Measurements from ENCODE around the gene TAS1R3. TPM values are rescaled to one million over a fixed set of nuclear protein-coding genes. Genes with fewer than 3 reads are reported as not detected.

Gene TAS1R3
- total RNA-seq, 3 donors from 2014 or later, result 0.57 to 1.1 (median 0.96) TPM

DNA sequence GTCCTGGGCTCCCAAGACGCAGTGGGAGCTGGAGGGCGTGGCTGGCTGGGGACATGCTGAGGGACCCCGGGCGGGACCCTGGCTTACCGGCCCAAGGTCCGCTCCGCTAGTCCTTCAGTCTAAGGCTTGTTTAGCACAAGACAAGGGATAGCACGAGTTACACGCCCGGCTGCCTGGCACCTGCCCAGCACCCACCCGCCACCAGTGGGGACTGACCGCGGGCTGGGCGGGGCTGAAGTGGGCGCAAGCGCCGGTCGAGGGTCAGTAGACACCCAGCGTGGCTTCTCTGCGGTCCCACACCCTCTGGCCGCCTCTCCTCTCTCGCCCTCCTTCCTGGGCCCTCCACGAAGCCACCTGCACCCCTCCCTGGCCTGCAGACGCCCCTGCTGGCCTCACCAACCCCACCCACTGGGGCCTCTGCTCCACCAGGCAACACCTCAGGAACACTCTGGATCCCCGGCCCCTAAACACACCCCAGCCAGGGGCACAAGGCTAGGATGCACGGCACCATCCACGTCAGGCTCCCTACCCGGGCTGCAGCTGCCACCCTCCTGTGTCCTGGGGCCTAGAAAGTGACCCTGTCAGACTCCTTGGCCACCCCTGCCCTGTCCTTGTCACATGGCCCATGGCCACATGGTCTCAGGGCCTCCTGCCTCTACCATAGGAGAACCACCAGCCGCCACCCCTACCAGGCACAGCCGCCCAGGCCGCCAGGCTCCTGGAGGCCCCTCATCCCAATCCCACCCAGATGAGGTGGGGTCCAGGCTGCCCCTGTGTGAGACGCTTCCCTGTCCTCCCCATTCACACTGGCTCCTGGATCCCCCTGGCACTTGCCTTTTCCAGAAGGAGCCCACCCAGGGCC, 6.1 kb downstream of the TAS1R3 start:
- intact Hi-C loops (cut with DNase I, micrococcal nuclease), result no loop called here
- TF ChIP-seq, protein P1, sequence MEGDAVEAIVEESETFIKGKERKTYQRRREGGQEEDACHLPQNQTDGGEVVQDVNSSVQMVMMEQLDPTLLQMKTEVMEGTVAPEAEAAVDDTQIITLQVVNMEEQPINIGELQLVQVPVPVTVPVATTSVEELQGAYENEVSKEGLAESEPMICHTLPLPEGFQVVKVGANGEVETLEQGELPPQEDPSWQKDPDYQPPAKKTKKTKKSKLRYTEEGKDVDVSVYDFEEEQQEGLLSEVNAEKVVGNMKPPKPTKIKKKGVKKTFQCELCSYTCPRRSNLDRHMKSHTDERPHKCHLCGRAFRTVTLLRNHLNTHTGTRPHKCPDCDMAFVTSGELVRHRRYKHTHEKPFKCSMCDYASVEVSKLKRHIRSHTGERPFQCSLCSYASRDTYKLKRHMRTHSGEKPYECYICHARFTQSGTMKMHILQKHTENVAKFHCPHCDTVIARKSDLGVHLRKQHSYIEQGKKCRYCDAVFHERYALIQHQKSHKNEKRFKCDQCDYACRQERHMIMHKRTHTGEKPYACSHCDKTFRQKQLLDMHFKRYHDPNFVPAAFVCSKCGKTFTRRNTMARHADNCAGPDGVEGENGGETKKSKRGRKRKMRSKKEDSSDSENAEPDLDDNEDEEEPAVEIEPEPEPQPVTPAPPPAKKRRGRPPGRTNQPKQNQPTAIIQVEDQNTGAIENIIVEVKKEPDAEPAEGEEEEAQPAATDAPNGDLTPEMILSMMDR (IDR thresholded peaks at IDR 0.05), result no peak
- ATAC-seq, result no peak
- no peak overlapping the region for H3K4me3 ChIP-seq
- DNase-seq, result no peak
- no peaks in the 10 kb centered on the region for H3K9me3 ChIP-seq
- H3K36me3 ChIP-seq (ENCODE audit: low read depth), result no peaks in the 10 kb centered on the region
- peaks cover 12% of the 10 kb centered on the region for H3K4me1 ChIP-seq (ENCODE audit: low read depth)

DNA sequence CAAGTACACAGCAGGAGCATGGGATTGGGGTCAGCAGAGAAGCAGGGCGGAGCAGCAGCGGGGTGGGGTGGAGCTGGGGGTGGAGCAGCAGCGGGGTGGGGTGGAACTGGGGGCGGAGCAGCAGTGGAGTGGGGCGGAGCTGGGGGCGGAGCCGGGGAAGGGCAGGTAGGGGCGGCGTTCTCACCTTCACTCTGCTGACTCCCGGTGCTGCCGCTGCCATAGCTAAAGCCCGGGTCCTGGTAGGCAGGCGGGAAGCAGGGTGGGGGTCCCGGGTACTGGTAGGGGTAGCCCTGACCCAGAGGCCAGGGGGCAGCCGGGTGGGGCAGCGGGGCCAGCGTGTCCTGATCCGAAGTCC, 6.7 kb downstream of the TAS1R3 start:
- intact Hi-C loops (cut with DNase I, micrococcal nuclease), result no loop called here
- Histone ChIP-seq H3K4me1 (ENCODE audit: low read depth) (peaks cover 7% of the 10 kb centered on the region), H3K36me3 (ENCODE audit: low read depth) (no peaks in the 10 kb centered on the region), H3K4me3 (no peak overlapping the region), H3K9me3 (no peaks in the 10 kb centered on the region)
- peak in 2 of 3 donors; percentile 75 to 83 for DNase-seq
- peak; percentile 85 for ATAC-seq
- TF ChIP-seq, protein P1 (IDR thresholded peaks at IDR 0.05), result no peak

DNA sequence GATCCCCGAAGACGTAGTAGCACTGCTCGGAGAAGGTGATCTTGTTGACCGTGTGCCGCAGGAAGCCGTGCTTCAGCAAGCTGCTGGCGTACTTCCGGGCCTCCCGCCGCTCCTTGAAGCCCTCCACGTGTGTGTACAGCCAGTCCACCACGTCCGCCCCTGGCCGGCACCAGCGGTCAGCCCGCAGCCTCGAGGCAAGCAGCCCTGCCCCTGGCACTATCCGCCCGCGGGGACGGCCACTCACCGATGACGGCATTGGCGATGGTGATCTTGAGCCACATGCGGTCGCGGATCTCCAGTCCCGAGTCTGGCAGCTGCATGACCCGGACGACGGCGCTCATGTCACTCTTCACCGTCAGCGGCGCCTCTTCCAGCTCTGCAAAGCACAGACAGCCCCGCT, 7.2 kb downstream of the TAS1R3 start:
- intact Hi-C loops (cut with DNase I, micrococcal nuclease), result no loop called here
- H3K36me3 ChIP-seq (ENCODE audit: low read depth), result no peaks in the 10 kb centered on the region
- TF ChIP-seq, protein P1 (IDR thresholded peaks at IDR 0.05), result no peak
- DNase-seq (no peak), ATAC-seq (no peak)
- H3K4me1 ChIP-seq (ENCODE audit: low read depth), result peaks cover 2% of the 10 kb centered on the region
- H3K4me3 ChIP-seq, result no peak overlapping the region
- no peaks in the 10 kb centered on the region for H3K9me3 ChIP-seq

DNA sequence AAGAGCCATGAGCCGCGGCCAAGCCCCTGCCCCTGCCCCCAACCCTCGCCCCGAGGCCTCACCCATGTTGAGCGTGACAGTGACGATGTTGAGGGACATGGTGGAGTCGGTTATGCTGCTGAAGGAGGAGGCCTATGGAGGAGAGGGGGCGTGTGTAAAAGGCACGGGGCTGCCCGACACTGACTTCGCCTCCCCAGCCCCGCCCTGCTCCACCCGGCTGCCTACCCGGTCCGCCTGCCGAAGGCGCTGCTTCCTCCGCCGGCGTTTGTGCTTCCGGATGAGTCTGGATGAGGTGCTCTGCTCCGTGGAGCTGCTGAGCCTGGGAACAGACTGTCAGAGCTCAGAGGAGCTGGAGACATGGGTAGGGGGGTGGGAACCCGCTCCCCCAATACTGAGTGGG, 9.1 kb downstream of the TAS1R3 start:
- H3K4me1 ChIP-seq (ENCODE audit: low read depth), result peaks cover under 1% of the 10 kb centered on the region
- DNase-seq, result no peak
- H3K36me3 ChIP-seq (ENCODE audit: low read depth), result no peaks in the 10 kb centered on the region
- intact Hi-C loops (cut with DNase I, micrococcal nuclease), result no loop called here
- no peak overlapping the region for H3K4me3 ChIP-seq
- TF ChIP-seq, protein P1 (IDR thresholded peaks at IDR 0.05), result no peak
- no peaks in the 10 kb centered on the region for H3K9me3 ChIP-seq
- no peak for ATAC-seq

DNA sequence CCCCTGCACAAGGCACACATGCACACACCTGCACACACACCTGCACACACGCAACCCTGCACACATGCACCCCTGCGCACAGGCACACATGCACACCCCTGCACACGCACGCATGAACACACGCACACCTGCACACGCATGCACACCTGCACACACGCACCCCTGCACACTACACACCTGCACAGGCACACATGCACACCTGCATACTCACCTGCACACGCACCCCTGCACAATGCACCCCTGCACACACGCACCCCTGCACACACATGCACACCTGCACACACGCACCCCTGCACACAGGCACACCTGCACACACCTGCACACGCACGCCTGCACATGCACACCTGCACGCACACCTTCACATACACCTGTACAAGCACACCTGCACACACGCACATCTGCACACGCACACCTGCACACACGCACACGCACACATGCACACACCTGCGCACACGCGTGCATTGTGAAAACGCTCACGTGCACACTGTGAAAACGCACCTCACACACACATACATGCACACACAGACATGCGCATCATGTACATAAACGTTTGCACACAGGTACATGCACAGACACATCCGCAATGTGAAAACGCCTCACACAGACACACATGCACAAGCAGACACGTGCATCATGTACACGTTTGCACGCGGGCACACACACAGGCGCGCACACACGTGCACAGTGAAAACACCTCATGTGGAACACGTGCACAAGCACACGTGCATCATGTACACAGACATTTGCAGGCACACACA, 9.9 kb downstream of the TAS1R3 start:
- TF ChIP-seq, protein P1 (IDR thresholded peaks at IDR 0.05), result no peak
- Histone ChIP-seq H3K9me3 (no peaks in the 10 kb centered on the region), H3K36me3 (ENCODE audit: low read depth) (no peaks in the 10 kb centered on the region), H3K4me3 (no peak overlapping the region), H3K4me1 (ENCODE audit: low read depth) (peaks cover 7% of the 10 kb centered on the region)
- intact Hi-C loops (cut with DNase I, micrococcal nuclease), result no loop called here
- DNase-seq (no peak), ATAC-seq (no peak)

All from mucosa of descending colon (tissue), 3 donors.